Measurements from ENCODE around the gene ADAM12. TPM values are rescaled to one million over a fixed set of nuclear protein-coding genes. Genes with fewer than 3 reads are reported as not detected.

The ADAM12 gene
- polyA plus RNA-seq, 12 donors = 15.2 to 33.9 (median 21.8) TPM; not detected in 1

DNA sequence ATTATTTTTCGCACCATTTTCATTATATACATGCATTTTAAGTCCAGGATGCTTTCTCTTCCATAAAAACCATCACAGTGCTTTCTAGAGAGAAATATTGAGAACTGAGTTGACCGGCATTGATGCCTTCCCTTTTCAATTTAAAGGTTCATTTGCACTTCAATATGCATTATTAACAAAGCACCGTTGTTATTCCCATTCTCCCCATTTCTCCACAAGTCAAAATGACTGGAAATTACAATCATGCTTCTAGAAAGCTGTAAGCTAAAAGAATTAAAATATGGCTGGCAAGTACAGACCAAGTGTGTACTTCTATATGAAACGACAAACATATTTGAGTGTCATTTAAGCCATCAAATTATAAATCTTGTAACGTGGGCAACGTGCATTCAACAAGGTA lies 272.4 kb downstream of the ADAM12 start:
- DNase-seq = no peak

- no peak for DNase-seq
Measured at GRCh38 chr10:126114884-126115555, 273.3 kb downstream of the ADAM12 start.

GRCh38 chr10:126111516-126111915 lies 276.8 kb downstream of the ADAM12 start:
- no peak for DNase-seq

DNA sequence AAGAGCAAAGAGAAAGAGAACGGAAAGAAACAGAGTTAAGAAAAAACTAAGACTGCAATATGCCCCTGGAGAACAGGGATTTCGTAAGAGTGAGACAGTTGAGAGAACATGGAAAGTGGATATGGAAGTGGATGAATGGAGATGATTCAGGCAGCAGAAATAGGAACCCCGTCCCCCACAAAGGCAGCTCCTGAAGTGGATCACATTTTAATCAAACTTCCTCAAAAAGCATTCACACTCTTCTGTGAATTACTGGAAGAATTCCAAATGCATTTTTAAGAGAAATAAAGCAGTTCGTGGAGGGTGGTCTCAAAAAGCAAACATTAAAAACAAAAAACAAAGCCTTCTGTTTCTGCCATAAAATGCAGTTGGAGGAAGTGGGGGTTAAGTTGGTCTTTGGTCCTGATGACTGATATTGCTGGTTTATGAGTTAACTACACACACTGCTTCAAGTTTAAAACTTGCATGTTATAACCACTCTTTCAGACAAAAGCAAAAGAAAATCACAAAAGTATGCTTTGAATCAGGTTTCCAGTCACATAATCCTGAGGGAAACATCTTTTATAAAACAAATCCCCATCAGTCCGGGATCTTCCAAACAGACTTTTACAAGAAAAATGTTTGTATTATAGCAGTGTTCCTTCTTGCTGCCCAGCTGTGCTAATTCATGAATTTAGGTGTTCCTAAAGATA lies 277.6 kb downstream of the ADAM12 start:
- DNase-seq = peak; percentile 70

GRCh38 chr10:126109893-126110292 lies 278.4 kb downstream of the ADAM12 start:
- no peak for DNase-seq

DNA sequence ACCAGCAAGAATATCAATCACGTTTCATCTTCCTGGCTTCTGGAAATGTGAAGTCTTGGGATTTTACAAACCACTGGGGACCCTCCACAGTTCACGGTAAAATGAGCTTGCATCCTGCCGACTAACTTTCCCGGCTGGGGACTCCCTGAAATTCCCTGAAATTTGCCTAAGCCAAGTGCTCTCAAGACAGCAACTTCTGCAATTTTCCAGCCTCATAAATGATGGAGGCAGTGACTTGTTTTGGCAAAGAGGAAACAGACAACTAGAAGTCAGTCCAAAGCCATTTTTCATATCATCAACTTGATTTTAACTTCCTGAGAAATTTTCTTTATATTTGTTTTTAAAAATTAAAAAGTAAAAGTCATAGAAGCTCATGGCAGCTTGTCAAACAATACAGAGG lies 279.6 kb downstream of the ADAM12 start:
- peak; percentile 74 for DNase-seq

GRCh38 chr10:126104767-126105166 lies 283.5 kb downstream of the ADAM12 start:
- DNase-seq = no peak

GRCh38 chr10:126102636-126103035 lies 285.6 kb downstream of the ADAM12 start:
- peak; percentile 67 for DNase-seq

GRCh38 chr10:126101736-126102135 lies 286.5 kb downstream of the ADAM12 start:
- DNase-seq = no peak

DNA sequence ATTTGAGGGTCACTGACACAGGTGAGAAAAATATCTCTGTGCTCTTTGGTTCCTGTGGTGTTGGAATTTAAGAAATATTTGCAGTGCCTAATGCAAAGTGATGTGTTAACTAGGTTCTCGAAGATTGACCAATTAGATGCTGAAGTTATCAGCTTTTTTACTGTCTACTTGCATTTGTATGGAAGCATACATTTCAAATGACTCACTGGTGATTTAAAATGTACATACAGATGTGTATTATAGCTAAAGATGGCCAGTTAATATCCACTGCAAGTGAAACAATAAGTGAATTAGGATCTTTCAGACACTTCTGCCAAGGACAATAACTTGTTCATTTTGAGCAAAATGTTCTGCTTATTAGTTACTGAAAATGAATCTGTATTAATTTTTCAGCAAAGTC lies 287.0 kb downstream of the ADAM12 start:
- DNase-seq = no peak

- no peak for DNase-seq
Measured at GRCh38 chr10:126099366-126099765, 288.9 kb downstream of the ADAM12 start.

DNA sequence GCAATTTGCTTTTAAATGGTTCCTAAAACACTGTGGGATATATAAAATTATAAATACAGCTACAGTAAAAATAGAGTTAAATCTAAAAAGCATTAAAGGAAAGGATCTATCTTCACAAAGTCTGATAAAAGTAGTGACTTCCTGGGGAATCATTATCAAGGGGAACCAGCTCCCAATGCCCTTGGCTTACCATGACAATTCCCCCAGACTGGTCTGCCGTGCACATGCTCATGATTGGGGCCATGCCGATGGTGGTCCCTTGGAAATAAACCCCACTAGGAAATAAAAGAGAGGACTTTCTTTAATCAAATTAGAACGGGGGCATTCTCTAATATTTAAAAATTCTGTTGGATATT lies 290.1 kb downstream of the ADAM12 start:
- DNase-seq = no peak

- DNase-seq = no peak
Measured at GRCh38 chr10:126097558-126098225, 290.6 kb downstream of the ADAM12 start.

DNA sequence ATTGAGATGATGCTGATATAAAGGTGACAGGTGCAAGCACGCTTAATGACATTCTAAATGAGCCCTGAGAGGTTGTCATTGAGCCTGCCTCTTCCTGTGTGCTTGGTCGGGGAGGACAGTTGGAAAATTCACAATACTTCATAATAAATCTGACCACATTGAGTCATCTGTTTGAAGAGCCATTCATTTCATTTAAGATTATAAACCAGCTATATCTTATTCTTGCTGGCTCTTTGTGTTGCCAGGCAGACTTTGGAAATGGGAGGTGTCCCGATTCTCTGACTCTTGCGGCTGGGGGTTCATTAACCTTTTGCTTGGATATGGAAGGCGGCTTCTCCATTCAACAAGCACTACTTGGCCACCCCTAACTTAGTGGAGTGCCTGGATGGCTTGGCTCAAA lies 293.7 kb downstream of the ADAM12 start:
- DNase-seq = no peak

DNA sequence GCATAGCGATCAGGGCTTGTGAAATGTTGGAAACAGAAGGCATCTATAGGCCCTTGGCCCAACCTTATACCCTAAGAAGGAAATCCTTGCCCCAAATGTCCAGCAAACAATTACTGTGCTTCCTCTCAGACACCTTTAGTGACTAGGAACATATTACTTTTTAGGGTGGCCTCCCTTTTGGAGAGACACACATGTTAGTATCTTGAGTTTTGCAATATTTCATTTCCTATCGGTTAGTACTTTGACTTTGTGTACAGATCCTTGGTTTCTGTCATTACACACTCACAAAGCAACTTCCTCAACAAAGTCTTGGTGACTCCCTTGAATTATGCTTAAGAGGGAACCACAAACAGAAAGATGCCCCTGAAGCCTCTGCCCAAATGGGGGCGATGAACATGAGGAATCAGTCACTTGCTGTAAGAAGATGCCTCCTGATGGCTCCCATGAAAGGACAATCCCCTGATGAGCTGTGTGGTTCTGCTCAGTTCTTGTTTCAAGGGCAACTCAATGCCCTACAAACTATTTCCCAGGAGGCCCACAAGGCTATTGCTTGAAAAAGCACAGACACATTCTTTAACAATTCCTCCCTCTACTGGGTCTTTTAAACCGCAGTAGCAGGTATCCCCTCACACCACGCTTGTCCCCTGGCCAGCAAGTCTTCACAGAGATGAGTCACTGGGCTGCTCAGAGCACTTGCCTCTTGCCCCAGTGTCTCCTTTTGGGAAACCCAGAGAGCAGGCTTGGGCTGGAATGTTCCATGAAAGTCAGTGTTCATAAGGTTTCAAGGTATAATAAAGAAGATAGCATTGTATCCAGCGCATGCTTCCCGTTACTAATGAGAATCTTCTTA lies 295.7 kb downstream of the ADAM12 start:
- DNase-seq = no peak

DNA sequence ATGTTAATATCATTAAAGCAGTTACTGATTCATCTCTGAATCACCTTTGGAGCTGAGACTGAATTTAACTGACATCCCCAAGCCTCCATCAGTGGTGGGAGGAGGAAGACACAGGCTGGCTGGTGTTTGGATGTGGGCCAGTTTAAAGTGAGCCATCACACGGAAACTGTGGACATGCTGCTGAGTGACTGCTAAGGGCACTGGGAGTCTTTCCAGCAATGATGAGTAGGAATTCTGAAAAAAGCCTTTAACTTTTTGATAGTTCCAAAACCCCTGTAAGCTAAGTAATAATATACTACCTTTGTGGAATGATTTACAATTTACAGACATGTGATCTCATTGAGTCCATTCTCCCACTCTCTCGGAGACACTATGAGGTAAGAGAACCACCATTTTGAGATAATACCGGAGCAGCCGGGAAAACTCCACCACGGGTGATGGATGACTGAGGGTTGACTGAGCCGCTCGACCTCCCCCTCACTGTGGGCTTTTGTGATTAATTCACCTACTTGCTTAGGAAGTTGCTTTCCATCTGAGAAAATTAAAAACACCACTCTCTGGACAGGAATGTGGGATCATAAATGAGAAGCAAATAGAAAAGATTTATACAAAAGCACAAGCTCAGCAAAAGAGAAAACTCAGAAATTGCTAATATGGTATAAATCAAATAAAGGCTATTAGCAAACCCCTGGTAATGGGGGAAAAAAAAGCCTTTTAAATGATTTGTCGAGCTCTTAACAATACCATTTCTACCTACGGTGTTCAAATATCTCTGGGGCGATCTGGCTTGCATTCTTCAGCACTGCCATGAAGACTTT lies 297.2 kb downstream of the ADAM12 start:
- no peak for DNase-seq

GRCh38 chr10:126090443-126090842 lies 297.8 kb downstream of the ADAM12 start:
- DNase-seq = no peak

DNA sequence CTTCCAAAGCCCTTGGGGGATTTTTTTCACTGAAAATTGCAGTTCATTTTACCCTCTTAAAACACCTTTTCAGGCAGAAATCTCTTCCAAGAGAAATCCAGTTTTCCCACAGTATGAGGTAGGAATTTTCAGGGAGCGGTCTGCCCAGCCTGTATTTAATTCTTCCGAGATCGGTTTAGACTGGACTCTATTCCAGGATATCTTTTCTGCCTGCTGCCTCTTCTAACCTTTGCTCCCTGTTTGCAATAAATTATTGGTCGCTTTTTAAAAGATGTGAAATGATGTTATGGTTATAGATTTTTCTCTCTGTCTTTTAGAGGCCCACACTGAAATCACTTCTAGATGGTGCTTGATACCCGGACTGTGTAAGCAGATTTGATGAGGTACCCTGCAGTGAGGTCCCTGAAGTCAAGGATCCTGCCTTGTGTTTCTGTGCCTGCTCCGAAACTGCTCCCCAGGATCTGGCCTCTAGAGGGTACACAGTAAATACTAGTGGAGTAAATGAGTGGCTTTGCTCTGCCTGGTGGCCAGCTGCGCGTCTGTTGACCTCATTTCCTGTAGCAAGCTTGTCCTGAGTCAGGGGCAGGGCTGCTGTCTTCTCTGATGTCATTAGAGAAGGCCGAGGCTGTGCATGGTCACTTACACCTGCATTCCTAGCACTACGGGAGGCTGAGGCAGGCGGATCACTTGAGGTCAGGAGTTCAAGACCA lies 300.3 kb downstream of the ADAM12 start:
- DNase-seq = no peak

GRCh38 chr10:126087153-126087680 lies 301.1 kb downstream of the ADAM12 start:
- no peak for DNase-seq

GRCh38 chr10:126085806-126086205 lies 302.5 kb downstream of the ADAM12 start:
- no peak for DNase-seq
